B cell (primary cell): ENCODE results near the gene CTPS2.

Experiments used
- CTCF ChIP-seq: fragments of 200-600 bp; IDR thresholded peaks from one replicate; pipeline ENCODE4 v1.8.0; 2022; ENCODE audit warnings: antibody characterized with exemption, mild to moderate bottlenecking
- EZH2 ChIP-seq: IDR thresholded peaks from 2 replicates; pipeline ENCODE4 v1.6.1; 2012; ENCODE audit warnings: borderline replicate concordance, low read depth, mild to moderate bottlenecking, moderate library complexity, low read length; ENCODE audit not compliant: insufficient read depth, poor library complexity, severe bottlenecking

- no peak for TF ChIP-seq CTCF
- TF ChIP-seq EZH2 = no peak
Measured at GRCh38 chrX:16653424-16653823, 59.0 kb downstream of the CTPS2 start.
